CMK (cell line): ENCODE data around the gene SMURF1.
"Not testable (repeated sequence)": the region's sequence is repeated elsewhere in the genome, so short reads cannot be mapped to it uniquely, and the experiment has no call there.

ENCODE experiments used
- DNase-seq: peaks from one replicate; pipeline ENCODE4 v3.0.0-alpha.2; 2010; ENCODE audit warnings: low read depth

Gene SMURF1

GRCh38 chr7:99143853-99144672 lies at the start of gene SMURF1:
Gene SMURF1, minus strand, starts transcription at chr7:99144108. Its CDS starts 328 bp downstream, at chr7:99143780.
- peak; percentile 68 for DNase-seq

- DNase-seq: no peak
Measured at GRCh38 chr7:99191869-99192596, 48.1 kb upstream of the SMURF1 start.

- DNase-seq: no peak
Measured at GRCh38 chr7:99190359-99191009, 46.6 kb upstream of the SMURF1 start.

- no peak for DNase-seq
Measured at GRCh38 chr7:99189222-99189621, 45.3 kb upstream of the SMURF1 start.

- no peak for DNase-seq
Measured at GRCh38 chr7:99188221-99188620, 44.3 kb upstream of the SMURF1 start.

GRCh38 chr7:99184532-99185218 lies 40.8 kb upstream of the SMURF1 start:
- no peak for DNase-seq

GRCh38 chr7:99180067-99180650 lies 36.3 kb upstream of the SMURF1 start:
- no peak for DNase-seq

- no peak for DNase-seq
Measured at GRCh38 chr7:99177165-99177564, 33.3 kb upstream of the SMURF1 start.

- no peak for DNase-seq
Measured at GRCh38 chr7:99173787-99174186, 29.9 kb upstream of the SMURF1 start.

GRCh38 chr7:99171731-99172130 lies 27.8 kb upstream of the SMURF1 start:
- no peak for DNase-seq

- no peak for DNase-seq
Measured at GRCh38 chr7:99170730-99171074, 26.8 kb upstream of the SMURF1 start.

GRCh38 chr7:99170065-99170729 lies 26.3 kb upstream of the SMURF1 start:
- no peak for DNase-seq

GRCh38 chr7:99167072-99167471 lies 23.2 kb upstream of the SMURF1 start:
- no peak for DNase-seq

GRCh38 chr7:99165816-99166215 lies 21.9 kb upstream of the SMURF1 start:
- no peak for DNase-seq

- not testable (repeated sequence) for DNase-seq
Measured at GRCh38 chr7:99163669-99164068, 19.8 kb upstream of the SMURF1 start.

GRCh38 chr7:99156649-99157048 lies 12.7 kb upstream of the SMURF1 start:
- DNase-seq: no peak

- DNase-seq: no peak
Measured at GRCh38 chr7:99155211-99155610, 11.3 kb upstream of the SMURF1 start.

- no peak for DNase-seq
Measured at GRCh38 chr7:99146979-99147378, 3.1 kb upstream of the SMURF1 start.

GRCh38 chr7:99143521-99143852 lies 421 bp downstream of the SMURF1 start:
- no peak for DNase-seq

- peak; percentile 78 for DNase-seq
Measured at GRCh38 chr7:99142727-99143520, 984 bp downstream of the SMURF1 start.
